CD4-positive, alpha-beta T cell treated with Interleukin-6 for 4 hours (primary cell): ENCODE results near the gene TMEM208.

Experiments
- DNase-seq: peaks from one replicate; pipeline ENCODE4 v3.0.0-alpha.2; 2020; ENCODE audit warnings: mixed read lengths

The TMEM208 gene

DNA sequence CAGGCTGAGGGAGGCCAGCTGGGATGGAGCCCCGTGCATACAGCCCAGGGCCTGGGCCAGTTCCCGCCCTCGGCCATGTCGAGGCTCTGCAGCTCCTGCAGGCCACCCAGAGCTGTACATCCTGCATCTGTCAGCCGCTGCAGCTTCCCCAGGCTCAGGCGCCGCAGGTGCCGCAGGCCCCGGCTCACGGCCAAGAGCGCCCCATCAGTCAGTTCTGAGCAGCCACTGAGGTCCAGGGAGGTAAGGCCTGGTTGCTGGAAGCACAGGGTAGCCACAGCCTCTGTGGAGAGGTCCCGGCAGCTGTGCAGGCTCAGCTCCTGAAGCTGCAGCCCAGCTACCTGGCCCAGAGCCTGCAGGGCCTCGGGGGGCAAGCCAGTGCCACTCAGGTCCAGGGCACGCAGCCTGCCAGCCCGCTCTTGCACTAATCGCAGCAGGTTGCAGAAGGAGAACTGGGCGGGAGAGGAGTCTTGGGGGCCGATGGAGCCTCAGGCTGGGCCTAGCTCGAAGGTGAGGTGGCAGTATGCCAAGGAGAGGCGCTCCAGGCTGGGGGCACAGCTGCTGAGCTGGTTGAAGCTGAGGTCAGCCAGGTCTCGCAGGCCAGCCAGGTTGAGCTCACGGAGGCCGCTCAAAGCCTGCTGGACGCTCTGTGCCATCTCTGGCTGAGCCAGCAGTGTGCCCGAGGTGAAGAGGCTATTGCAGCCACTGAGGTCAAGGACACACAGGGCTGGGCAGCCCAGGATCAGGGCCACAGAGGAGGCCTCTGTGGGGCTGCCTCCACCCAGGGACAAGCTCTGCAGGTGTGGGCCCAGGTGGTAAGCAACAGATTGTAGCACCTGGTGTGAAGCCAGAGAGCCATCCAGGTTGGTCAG, 16.6 kb upstream of the TMEM208 start:
- DNase-seq, result no peak

DNA sequence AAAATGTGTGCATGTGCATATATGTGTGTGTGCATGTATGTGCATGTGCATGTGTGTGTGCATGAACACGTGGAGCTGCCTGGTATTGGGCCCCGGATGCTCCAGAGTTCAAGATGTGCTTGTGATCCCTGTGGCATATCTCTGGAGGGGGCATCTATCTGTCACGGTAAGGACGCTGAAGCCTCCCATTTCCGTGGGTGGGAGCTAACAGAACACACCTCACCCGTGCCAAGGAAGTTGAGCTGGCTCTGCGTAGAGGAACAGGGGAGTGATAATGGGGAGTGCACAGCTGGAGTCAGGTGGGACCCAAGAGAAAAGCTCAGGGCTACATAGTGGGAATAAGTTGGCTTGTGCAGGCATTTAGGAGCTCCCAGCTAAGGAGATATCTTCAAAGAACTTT, 15.3 kb upstream of the TMEM208 start:
- no peak for DNase-seq

GRCh38 chr16:67212766-67213165, 14.2 kb upstream of the TMEM208 start:
- DNase-seq, result no peak

GRCh38 chr16:67213197-67214019, 13.5 kb upstream of the TMEM208 start:
- DNase-seq, result no peak

DNA sequence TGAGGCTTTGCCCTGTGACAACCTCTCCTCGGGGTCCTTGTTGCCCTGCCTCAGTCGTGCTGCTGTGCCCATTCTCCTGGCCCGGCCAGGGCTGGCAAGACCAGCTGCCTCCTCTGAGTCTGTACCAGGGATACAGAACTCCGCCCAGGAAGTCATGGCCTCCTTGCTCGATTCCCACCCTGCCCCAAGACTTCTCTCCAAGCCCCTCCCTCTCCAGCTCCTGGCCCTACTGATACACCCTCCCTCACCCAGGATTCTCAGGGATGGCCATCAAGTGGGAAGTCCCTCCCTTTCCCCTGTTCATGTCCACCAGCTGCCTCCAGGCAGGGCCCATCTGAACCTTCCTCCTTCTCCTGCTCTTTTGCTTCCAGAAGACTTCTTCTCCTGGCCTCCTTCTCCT, 11.2 kb upstream of the TMEM208 start:
- no peak for DNase-seq

- DNase-seq, result no peak
Observed at GRCh38 chr16:67216612-67217490, 10.1 kb upstream of the TMEM208 start.

- DNase-seq, result peak; percentile 22
Observed at GRCh38 chr16:67223992-67224391, 2.9 kb upstream of the TMEM208 start.

DNA sequence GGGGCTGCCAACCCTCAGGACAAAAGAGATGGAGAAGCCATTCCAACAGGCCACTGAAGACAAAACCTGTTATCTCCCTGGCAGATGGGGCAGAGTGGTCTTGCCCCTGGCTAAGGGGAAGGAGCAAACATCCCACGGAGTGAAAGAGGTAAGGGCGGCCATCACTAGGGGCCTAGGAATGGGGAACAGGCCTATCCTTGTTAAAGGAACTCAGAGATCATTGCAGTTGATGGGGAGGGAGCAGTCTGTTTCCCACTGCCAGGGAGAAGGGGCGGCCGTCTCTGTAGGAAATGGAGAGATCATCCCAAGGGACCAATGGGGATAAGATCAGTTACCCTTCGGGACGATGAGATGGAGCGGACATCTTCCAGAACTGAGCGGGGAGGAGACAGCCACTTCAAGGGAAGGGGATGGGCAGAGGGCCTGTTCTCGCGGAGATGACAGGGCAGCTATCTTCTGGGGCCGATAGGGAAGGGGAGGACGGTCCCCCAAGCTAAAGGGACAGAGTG, 581 bp upstream of the TMEM208 start:
- DNase-seq, result no peak

GRCh38 chr16:67227567-67227921, 614 bp downstream of the TMEM208 start:
- no peak for DNase-seq

- no peak for DNase-seq
Observed at GRCh38 chr16:67228034-67228785, 1.3 kb downstream of the TMEM208 start.

- no peak for DNase-seq
Observed at GRCh38 chr16:67228905-67229304, 2.0 kb downstream of the TMEM208 start.

GRCh38 chr16:67229906-67230808, 3.2 kb downstream of the TMEM208 start:
- DNase-seq, result no peak

- no peak for DNase-seq
Observed at GRCh38 chr16:67230809-67231660, 4.1 kb downstream of the TMEM208 start.

DNA sequence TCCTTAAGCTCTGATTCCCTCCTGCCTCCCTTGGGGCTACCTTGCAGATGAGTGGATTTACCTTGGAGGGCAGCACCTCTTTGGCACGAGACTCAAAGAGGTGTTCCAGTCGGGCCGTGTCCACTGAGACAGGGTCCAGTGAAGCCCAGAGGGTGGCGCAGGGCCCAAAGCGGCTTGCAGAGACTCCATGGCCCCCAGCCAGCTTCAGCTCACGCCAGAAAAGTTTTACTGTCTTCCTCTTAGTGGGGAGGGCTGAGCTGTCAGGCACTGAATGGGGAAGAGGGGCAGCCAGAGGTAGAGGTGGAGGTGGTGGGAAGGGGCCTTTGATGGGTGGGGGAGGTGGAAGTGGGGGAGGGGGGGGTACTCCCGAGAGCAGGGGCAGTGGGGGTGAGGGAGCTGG, 6.7 kb downstream of the TMEM208 start:
- no peak for DNase-seq

- no peak for DNase-seq
Observed at GRCh38 chr16:67234180-67234597, 7.3 kb downstream of the TMEM208 start.

GRCh38 chr16:67235816-67236562, 9.1 kb downstream of the TMEM208 start:
- peak; percentile 61 for DNase-seq

GRCh38 chr16:67236563-67237395, 9.8 kb downstream of the TMEM208 start:
- peak; percentile 53 for DNase-seq
